Measurements from ENCODE around the gene DAO.

DNA sequence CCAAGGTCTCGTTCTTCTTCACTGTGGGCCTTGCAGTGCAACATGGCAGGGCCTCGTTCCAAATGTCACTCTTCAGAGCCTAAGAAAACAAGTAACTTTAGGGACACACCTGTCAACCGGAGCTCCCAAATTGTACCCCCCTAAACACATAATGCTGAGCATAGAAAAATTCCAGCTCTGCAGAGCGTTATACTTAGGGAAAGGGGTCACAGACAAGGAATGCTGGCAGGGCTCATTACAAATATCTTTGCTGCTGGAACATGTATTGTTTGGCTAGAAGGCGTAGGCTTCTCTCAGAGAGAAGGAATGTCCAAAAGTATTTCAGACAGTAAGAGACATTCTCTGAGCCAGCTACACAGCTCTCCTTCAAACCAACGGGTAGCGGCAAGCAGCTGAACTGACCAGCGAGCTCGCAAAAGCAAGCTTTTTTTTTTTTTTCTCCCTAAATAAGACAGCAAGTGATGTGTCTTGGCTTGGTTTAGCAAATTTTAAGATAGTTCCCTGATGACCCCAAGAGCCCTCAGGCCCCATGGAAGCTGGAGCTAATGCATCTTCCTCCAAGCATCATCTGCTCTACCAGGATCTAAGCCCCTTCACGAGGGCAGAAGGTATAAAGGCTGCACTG lies 47.0 kb upstream of the DAO start:
- TF ChIP-seq CTCF (IDR thresholded peaks at IDR 0.05; ENCODE audit: borderline replicate concordance, extremely low read depth, low read length, poor library complexity, severe bottlenecking) (no peak), EZH2 (IDR thresholded peaks at IDR 0.05; ENCODE audit: borderline replicate concordance, low read depth, low read length, severe bottlenecking) (no peak)

All from DND-41 (cell line).